Renal cortex interstitium (tissue), 11 donors: Measurements from ENCODE around the gene HABP2. TPM values are rescaled to one million over a fixed set of nuclear protein-coding genes. Genes with fewer than 3 reads are reported as not detected.
A peak's percentile ranks its signal among the peaks of the same experiment; 100 is the strongest.

Experiments used
- DNase-seq, 11 donors: peaks; one replicate each; pipeline ENCODE4 v3.0.0-alpha.2; 2013; ENCODE audit warnings: low read depth in 9 of 11, low spot score in 4 of 11; ENCODE audit errors: extremely low read depth in 1 of 11
- polyA plus RNA-seq, 3 donors: library from polyadenylated mRNA; unstranded; fragments of 120-200 nt; gene quantifications; one replicate each; pipeline ENCODE4 v1.2.1, GENCODE V29; 2013; ENCODE audit not compliant: insufficient read length in 3 of 3

The HABP2 gene
- polyA plus RNA-seq, 3 donors = 0.42 to 0.73 (median 0.58) TPM

DNA sequence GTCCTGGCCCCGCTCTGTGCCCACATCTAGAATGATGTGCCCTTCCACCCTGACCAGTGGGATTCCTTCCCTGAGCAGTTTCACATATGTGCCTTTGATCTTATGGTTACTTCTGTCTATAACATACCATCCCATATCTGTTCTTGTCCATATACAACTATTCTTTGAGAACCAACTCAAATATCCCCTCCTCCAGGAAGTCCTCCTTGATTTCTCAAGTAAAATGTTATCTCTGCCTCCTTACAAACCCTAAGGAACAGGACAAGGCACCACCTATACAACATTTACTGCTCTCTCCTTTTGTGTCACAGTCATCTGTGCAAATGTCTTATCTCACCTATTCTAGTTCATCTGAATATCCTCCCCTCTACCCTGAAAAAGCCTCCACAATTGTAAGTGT lies 28.2 kb downstream of the HABP2 start:
- no peak for DNase-seq

DNA sequence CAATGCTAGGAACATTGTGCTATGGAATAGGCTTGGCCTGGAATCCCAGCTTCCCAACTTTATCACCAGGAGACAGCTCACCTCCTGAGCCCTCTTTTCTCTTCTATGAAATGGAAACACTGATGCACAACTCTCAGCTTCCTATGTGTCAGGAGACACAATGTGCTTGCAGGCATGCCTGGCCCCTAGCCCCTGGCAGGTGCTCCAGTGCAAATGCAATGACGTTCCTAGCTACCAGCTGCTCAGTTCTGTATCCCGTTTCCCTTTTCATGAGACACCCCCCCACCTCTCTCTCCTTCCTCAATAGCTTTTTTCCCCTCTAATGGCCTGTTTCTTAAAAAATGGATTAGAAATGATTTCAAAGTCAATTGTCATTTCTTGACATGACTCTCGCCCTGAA lies 30.7 kb downstream of the HABP2 start:
- no peak for DNase-seq

DNA sequence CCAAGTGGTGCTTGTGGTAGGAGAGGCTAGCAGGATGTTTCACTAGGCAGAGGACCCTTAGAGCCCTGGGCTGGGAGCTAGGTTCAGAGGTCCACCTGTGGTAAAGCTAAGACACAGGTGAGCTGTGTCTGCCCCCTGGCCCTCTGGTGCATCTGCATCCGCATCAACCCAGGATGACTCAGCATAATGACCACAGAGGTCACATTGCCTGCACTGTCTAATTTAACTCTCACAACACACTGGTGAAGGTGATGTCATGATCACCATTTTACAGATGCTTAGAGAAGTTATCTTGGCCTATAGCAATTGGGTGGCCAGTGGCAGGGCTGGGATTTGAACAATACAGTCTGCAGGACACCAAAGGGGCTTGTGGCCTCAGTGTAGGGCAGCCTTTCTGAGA lies 33.1 kb downstream of the HABP2 start:
- DNase-seq = no peak

DNA sequence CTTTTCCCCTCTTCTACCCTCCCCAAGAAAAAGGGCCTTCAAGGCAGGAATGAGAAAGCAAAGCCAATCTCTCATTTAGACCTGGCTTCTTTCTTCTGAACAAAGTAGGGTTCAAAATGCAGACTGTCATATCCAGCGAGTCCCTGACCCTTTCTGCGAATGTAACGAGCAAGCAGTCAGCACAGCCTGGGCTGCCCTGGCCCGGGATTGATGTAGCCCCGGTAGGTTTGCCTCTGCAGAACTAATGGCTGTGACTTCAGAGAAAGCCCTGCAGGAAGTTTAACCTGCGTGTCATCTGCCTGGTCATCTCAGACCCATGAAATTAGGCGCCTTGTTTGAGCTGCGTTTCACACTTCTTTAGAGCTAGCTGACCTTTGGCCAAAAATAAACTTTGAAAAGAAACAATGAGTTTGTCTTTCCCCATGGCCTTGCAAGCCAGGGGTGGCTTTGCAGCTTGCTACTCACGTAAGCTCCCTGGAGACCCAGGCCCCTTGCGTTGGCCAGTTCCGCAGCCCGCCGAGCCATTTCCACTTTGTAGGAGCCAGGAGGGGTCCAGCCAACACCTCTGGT lies 36.4 kb downstream of the HABP2 start:
- no peak for DNase-seq

DNA sequence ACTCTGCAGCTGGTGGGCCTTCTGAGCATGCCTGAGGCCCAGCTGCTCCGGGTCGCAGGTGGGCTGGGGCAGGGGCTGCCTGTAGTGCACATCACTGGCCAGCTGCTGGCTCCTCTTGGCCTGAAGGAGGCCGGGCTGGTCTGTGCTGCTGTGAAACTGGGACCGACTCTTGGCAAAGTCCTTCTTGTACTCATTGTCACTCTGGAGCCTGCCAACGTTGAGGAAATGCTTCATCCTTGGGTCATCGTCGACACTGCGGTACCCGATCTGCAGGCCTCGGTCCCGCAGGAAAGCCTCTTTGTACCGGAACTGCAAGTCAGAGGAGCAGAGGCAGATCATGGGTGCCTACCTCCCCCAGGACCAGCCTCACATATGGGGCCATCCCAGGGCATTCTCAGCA lies 37.7 kb downstream of the HABP2 start:
- DNase-seq = no peak

DNA sequence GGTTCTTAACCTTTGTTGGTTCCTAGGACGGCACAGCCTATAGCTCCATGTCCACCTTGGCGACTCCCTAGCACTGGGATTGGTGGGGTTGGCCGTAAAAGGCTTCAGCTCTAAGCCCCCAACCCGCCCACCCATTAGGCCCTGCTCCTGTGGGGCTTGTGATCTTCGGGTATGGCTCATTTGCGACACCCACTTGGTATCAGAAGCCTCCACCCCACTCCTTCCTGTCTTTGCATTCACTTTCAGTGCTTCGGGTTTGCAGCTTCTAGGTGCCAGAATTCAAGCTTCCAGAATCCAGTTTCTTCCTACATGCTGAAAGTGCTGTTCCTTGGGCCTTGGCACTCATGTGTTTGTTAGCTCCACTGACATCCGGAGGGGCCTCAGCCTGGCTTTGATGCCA lies 39.5 kb downstream of the HABP2 start:
- DNase-seq = no peak

DNA sequence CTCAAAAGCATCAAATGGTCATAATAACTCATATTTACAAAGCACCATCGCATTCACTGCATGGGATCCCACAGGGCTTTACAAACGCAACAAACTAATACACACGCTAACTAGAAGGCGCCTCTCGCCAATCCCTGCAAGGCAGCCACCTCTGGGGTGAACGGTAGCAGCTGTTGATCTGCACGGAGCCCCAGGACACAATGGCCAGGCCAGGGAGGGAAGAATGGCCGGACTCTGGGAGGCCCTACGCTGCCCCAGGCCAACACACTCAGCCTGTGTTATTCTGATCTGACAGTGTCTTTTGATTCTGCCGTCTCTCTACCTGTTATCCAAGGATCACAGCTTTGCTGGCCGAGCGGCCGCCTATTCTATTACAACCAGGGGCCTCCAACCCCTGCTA lies 41.8 kb downstream of the HABP2 start:
- no peak for DNase-seq

DNA sequence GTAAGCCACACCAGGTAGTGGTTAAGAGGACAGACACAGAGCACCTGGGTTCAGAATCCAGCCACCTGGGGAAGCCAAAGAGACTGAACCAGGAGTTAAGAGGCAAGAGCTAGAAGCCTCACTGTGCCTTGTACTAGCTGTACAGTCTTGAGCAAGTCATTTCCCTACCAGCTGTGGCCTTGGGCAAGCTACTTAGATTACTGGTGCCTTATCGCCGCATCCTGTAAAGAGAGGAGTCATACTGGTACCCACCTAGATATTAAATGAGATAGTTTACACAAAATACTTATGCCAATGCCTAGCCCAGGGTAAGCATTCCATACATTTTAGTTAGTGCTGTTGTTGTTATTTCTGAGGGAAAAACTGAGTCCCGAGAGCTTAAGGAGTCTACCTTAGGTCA lies 47.7 kb downstream of the HABP2 start:
- DNase-seq = no peak

DNA sequence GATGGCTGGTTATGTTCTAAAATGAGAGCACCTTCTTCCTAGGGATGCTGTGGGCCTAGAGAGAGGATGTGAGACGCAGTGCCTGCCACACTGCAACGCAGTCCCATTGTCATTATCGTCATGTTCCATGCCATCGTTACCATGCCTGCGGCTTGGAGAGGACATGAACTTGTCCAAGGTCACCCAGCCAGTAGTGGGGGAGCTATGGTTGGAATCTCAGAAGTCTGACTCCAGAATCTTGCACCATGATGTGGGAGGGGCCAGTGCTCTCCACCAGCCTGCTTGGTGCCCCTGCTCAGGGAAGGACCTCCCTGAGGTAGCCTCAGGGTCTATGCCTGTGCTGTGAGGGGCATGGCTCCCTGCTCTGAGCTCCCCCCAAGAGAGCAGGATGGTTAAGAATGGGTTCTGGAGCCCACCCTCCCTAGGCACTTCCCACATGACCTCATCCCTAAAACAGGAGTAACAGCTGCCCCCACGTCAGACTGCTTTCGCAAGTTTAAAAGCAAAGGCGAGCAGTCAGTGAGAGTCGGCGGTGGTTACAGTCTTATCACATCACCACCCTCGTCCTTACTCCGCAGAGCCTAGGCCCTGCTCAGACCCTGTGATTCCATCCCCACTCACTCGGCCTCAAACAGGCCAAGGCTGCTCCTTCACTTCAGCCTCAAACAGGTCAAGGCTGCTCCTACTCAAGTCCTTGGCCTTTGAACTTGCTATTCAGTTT lies 50.4 kb downstream of the HABP2 start:
- DNase-seq = no peak

DNA sequence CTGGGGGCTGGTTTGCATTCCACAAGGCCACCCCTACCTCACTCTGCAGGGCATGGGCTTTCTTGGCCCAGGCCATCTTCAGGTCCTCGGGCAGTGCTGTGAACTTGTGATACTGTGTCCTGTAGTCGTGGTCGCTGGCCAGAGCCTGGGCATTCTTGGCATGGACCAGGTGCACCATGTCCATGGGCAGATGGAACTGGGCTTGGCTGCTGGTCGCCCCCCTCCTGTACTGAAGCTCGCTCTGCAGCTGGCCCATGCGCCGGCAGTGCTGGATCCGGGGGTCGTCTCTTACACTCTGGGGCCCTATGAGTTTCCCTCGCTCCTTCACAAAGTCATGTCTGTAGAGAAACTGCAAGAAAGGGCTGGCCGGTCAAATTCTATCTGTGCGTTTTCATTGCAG lies 51.7 kb downstream of the HABP2 start:
- no peak for DNase-seq

DNA sequence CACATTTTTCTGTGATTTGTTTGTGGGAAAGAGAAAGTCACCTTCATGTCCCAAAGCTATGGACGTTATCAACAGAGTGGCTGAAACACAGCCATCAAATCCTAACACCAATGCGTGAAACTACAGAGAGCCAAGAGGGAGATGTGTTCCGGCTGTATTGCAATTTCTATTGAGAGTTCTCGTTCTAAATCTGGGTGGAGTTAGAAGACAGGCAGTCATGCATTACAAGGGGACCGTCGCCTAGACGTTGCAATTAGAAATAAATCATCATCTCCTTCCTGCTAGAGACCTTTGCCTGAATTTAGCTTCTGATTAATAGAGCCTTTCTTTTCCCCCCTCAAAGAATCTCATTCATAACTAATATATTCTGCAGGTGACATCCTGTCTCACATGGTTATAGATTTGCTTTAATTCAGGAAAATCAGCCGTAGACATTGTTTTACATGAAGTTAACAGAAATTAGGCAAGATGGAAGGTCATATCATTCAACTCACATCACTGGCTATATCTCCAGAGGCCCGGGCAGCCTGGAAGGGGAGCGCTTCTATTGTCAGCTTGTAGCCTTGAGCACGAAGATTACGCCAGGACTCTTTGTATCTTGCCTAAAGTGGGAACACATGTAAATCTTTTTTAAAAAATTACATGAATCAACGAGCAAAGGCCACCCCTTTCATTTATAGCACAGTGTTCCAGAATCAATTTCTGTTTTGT lies 52.6 kb downstream of the HABP2 start:
- no peak for DNase-seq

DNA sequence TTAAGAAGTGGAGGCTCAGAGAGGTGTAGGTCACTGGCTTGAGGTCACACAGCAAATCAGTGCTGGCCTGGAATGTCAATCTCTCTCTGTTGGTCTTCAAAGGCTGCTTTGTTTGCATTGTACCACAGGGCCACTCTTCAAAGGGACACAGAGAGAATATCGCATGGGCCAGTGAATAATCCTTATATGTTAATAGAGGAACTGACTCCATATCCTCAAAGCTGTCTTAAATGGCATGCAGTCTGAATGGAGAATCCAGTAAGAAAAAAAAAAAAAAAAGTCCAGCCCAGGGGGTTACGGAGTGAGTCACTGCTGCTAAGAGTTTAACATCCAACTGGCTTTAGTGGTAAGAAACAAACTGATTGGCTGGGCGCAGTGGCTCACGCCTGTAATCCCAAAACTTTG lies 56.9 kb downstream of the HABP2 start:
- DNase-seq = no peak

DNA sequence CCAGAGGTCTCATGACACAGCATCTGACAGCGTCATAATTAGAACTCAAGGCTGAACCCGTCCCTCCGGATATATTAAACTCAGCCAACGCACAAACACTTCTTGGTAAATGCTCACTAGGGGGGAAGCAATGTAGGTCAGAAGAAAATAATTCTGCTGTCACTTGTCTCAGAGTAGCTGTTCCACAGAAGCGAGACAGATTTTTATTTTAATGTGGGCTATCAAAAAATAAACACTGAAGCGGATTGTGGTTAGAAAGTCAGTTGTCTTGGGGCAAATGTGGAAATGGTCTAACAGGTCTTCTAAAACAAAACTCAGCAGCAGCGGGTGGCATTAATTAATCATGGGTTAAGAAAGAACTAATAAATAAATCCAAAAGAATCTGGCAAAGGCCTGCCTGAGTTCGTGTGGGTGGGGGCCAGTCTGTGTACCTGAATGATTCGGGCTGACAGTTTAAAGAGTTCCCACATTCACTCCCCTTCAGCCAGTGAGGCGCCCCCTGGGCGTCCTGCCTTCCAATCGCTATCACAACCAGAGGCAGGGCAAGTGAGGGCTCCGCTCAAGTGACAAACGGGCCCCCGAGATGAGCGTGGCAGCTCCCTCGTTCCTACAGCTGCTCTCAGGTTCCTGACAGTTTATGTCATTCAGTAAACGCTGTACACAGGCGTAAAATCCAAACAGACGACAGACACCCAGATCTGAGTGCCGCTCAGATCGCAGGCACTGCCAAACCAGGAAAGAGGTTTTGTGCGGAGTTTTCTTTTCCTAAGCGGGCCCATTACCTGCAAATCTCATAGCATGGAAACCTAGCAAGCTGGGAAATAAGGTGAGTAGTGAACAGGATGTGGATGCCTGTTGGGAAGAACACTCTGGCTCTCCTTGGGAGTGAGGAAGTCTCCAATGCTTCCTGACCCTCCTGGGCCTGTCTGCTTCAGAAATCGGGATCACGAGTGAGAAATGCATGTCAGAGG lies 58.1 kb downstream of the HABP2 start:
- DNase-seq = peak in 1 of 11 donors; percentile 25

DNA sequence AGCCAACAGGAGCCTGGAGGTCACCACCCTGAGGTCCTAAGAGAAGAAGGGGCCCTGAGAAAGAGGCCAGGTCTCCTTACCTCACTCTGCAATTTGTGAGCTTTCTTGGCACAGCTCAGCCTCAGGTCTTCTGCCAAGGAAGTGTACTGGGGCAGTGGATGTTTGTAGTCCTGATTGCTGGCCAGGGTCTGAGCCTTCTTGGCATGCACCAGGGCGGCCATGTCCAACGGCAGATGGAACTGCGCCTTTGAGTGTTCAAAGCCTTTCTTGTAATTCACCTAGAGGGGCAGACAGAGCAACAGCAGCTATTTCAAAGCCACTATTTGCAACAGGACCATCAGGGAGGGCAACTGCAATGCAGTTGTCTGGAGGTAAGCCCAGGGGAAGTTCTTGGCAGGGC lies 59.3 kb downstream of the HABP2 start:
- no peak for DNase-seq

DNA sequence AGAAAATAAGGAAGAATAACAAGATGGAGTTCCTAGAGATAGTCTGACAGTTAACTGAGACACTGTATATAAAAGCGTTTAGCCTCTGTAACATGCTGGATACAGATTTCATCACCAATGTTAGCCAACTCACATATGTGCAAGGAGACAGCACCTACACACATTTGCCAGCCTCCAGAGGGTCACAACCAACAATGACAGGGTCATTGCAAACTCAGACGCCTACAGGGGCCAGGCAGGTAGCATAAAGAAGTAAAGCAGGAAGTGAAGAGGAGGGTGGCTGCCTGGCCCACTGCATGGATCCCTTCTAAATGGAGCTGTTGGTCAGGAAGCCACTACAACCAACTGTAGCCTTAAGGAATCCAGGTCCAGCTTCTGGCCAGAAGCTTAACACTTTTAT lies 60.6 kb downstream of the HABP2 start:
- no peak for DNase-seq

DNA sequence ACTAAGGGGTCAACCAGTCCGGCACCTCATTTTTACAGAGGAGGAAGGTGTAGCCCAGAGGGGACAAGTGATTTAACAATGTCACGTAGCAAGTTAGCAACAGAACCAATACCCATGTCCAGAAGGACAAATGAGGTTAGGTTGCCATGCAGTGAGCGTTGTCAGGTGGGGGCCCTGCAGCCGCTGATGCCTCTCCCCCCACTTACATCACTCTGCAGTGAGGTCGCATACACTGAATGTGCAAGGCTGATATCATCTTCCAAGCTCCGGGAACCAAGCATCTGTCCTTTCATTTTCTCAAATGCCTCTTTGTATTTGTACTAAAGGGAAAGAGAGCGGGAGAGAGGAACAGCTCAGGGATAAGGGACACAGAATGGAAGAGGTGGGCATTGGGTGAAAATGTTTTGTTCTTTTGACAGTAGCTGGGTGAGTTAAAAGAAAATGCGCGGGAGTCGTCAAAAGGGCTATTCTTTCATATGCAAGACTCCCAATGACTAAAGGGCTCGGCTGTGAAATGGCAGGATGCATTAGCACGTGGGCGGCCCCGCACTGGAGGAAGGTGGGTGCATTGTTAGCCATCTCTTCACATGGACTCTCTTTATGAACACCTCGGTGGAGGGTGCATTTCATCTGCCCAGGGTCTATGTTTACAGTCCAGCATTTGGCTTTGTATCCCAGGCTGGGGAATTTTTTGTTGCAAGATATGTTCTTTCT lies 61.3 kb downstream of the HABP2 start:
- no peak for DNase-seq

DNA sequence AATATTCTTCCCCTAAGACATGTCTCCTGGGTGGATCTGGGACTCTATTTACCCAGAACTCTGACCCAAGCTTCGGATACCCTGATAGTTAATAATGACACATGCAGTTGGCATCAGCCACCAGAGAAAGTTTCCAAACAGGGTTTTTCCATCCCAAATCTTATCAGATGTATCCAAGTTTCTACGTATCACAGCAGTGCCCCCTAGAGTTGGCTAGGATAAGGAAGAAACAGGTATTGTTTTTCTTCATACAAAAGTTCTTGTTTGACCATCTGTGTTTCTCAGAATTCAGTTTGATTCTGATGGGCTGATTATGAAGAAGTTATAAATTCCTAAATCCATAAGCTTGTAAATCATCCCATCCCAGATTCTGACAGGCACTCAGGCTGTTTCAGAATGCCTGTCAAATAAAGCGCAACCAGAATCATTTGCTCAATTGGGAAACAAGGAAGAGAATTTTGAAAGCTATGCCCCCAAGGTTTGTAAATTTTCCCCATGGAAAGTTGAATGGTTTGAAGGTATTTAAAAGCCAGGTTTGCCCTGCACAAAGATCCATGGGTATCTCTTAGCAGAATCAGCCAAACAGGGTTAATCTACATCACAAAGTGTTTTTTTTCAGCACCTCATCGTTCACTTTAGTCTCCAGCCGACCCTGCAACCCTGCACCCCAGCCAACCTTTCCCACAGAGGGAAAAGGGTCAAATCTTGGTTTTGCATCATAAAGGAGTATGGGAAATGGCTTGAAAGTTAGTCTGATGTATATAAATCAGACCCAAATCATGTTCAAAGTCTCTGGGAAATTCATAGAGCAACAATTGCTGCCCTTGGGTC lies 63.6 kb downstream of the HABP2 start:
- DNase-seq = peak in 1 of 11 donors; percentile 22

DNA sequence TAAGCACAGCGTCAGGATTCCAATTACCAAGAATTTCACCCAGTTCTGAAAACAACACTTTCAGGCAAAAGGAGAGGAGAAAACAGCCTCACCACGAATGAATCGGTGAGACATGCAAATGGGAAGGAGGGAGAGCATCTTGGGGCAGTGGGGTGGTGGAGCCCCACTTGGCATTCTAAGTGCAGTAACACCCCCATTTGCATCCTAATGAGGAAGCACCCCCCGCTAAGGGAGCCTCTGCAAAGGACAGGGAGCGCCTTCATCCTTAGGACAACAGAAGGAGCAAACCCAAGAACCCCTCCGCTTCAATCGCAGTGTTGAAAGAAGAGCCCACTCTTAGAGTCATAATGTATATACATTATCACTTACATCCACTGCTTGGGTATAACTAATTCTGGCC lies 64.2 kb downstream of the HABP2 start:
- DNase-seq = no peak
